Stimulated activated CD4-positive, alpha-beta T cell treated with anti-CD3 and anti-CD28 coated beads, Interleukin-2, amount 100 ng/mL, for 4 hours (primary cell): Measurements from ENCODE around the gene ROBO1.
"Not testable (repeated sequence)": the region's sequence is repeated elsewhere in the genome, so short reads cannot be mapped to it uniquely, and the experiment has no call there.

Experiments used
- DNase-seq: peaks from one replicate; pipeline ENCODE4 v3.0.0-alpha.2; 2020; ENCODE audit warnings: low read depth

ROBO1 gene

DNA sequence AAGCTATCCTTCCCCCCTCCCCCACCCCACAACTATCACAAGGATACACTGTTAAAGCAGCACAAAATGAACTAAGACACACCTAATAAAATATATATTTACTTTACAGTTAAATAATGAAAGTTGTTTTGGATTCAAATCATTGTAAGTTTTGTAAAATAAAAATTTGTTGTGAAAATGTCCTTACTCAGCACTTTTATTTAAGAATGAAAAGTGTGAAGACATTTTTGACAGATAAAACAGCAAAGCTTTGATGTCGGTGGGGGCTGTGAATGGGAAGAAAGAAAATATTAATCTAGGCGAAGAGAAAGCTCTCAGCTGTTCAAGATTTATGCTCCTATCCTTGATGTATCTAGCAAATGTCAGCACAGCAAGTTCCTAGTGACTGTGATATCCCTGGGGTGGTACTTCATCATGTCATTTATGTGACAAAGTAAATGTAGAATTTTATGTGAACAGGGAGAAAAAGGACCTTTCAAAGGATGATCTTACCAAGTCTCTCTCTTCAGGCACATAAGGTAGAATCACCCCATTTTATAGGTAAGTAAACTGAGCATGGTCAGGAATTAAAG is 216.4 kb downstream of the ROBO1 start:
- DNase-seq, result no peak

DNA sequence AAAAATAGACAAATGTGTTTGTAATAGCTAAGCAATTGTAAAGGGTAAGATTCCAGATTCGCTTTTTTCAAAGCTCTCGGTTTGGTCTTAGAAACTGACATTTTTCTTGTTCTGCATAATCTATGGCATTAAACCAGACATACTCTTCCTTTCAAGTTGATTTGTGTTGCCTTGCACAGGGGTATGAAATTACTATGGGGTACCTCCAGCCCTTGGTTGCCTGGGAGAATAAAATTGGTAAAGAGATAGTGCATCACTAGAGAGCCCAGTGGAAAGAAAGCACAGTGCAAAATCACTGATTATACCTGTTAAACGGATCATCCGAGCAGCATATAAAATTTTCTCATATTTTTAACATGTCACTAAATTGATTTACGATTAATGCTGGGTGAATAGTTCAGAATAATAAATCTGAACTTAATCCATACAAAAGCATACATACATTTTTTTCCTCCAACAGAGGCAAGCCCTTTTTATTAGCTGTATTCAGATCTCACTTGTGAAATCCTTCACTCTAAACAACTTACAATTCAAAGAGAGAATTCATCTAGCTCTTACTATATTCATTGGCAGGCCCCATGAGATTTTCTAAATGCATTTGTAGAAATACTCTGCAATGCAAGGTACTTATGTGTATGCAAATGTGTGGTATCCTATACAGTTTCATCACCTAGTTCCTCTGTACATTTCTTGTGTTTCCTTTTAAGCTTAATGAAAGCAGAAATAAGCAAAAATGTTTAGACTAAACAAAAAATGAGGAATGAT is 224.4 kb downstream of the ROBO1 start:
- no peak for DNase-seq

DNA sequence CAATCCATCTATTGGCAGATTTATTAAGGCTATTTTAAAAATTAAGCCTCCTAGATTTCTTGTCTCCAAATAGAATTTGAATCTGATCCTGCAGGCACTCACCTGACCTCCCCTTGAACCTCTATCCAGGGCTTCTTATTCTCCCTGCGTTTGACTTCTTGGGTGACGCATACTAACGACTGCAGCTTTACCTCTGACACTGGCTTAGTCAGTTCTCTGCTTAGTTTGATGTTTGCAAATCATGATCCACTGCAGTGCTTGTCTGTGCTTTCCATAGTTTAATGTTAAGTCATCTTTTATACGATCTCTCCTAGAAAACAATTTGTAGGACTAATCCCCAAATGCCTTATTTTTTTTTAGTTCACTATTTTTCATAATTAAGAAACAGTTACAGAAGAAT is 233.1 kb downstream of the ROBO1 start:
- DNase-seq, result no peak

DNA sequence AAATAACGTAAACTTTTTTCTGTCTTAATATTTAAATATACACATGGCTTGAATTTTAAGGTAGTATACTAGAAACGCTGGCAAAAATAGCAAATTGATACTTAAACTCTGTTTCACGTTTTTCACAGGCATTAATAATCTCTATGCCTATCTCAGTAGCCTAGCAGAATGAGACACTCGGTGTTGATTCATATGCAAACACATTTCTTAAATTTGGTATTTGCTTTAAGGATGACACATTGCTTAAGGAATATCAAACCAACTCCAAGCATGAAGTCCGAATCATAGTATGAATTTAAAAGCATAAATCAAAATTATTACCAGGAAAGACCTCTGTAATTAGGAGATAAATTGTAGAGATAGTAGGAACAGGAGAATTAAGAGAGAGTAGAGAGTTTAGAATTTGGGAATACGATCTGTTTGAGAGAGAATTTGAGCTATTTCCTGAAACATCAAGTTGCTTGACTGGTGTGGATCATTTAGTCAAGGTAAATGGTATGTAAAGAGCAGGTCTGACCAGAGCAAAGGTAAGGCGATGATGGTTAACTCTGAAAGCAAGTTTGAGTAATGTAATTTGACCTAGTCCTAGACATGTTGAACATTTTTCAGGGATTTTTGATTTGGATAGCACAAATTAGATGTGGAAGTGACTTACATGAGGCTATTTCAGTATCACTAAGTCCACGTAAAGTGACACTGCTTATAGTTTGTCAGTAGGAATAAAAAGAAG is 236.1 kb downstream of the ROBO1 start:
- DNase-seq, result no peak

DNA sequence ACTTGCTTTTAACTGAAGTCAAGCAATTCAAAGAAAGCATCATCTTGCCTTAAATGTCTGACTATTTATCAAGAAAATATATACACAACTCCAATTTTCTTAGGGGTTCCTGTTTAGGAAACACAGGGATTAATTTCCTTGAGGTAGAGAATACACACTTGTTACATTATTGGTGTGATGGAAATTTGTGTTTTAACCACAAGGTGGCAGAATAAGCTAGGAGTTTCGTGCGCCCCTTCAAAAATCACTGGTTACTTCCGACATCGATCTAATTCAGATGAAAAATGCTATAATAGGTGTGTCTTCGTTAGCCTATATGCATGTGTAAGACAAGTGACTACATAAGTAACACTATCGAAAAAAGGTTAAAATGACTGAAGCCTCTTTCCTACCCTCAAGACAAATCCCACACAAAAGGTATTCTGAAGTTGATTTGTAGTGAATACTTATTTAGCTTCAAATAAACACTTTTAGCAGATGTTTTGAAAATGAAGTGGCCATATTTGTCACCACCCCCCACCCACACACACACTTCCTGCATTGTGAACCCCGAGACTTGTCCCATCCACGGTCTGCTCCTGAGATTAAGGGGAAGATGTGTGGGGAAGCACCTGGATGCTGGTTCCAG is 246.5 kb downstream of the ROBO1 start:
- DNase-seq, result no peak

DNA sequence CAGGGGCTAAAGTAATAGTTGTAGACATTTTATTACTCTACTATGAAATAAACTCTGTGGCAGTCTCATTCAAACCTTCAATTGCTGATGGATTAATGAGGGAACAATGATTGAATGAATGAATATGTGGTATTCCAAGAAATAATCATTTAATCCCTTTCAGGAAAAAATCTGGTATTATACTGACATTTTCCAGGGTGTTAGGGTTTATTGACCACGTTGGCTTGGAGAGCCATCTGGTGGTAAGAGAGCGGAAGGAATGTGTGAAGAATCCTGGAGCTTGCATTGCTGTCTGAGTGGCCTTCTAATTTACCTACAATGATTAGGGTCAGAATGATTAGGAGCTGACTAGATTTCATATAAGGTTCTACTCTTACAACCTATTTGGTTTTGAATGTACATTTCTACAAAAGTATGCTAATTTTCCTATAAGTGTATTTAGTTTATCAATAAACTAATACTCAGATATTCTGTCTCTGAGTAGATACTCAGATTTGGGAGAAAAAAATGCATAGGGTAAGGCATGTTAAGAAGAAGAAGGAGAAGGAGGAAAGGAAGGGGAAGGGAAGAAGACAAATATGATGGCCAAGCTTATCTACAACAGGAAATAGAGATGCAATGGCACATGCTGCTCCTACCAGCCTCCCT is 249.9 kb downstream of the ROBO1 start:
- no peak for DNase-seq

DNA sequence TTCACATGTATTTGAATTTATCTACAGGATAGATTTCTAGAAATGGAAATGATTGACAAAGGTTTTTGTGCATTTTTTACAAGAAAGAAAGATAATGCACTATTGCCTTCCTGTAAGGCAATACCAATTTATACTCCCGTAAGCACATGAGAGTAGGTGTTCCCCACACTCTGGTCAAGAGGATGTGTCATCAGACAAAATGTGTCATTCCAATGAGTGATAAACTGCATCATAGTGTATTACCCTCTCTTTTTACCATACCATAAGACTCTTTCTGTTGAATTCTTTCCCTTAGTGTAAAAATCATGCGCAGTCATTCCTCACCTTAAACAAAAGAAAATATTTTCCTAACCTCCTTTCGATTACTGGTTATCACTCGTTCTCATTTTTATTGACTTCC is 251.0 kb downstream of the ROBO1 start:
- no peak for DNase-seq

DNA sequence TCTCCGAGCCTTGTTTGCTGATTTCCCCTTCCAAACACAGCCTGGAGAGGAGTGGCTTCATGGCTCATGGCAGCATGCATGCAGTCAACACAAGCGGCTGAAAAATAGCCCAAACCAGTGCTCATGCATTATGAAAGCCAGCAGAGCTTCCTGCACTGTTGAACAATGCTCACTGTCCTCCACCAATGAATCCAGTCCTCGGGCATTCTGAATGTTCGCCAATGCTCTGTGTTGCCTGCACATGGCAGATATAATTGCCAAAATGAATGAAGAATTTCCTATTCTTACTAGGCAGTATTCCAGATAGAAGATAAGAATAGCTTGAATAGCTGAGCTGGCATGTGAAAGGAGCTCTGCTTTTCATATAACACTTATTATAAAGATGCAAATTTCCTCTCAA is 252.7 kb downstream of the ROBO1 start:
- no peak for DNase-seq

DNA sequence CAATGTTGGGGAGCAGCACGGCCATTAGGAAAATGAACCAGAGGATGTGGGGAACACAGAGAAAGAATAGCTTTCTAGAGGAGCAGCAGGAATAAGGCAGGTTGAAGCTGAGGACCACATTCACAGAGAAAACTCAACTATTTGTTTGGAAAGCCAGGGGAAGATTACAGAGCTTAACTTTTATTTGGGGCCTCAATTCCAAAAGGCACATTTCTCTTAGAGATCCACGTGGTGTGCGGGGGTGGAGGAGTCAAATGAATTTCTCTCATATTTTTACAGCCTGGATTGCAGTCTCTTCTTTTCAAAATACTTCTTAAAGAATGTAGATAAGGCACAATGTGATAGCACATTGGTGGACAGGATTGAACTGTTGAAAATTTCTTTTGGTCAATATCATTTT is 253.7 kb downstream of the ROBO1 start:
- DNase-seq, result no peak

DNA sequence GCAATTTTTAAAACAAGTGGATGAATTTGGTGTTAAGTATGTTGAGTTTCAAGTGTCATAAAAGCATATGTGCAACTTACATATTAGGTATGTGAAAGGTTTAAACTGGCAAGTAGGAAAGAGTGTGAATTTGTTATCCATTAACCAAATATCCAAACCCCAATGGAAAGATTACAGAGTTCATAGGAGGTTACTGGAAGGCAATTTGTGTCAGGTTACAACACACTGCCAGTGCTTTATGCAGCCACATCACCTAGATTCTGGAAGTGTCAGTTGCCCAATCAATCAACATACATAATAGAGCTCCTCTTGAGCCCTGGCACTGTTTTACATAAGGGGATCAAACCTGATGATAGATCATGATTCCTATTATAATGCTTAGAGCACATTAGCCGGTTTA is 261.0 kb downstream of the ROBO1 start:
- DNase-seq, result no peak

DNA sequence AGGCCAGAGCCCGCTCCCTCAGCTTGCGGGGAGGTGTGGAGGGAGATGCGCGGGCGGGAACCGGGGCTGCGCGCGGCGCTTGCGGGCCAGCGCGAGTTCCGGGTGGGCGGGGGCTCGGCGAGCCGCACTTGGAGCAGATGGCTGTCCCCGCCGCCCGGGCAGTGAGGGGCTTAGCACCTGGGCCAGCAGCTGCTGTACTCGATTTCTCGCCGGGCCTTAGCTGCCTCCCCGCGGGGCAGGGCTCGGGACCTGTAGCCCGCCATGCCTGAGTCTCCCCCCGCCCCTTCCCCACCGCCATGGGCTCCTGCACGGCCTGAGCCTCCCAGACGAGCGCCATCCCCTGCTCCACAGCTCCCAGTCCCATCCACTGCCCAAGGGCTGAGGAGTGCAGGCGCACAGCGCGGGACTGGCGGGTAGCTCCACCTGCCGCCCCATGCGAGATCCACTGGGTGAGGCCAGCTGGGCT is 265.5 kb downstream of the ROBO1 start:
- not testable (repeated sequence) for DNase-seq

DNA sequence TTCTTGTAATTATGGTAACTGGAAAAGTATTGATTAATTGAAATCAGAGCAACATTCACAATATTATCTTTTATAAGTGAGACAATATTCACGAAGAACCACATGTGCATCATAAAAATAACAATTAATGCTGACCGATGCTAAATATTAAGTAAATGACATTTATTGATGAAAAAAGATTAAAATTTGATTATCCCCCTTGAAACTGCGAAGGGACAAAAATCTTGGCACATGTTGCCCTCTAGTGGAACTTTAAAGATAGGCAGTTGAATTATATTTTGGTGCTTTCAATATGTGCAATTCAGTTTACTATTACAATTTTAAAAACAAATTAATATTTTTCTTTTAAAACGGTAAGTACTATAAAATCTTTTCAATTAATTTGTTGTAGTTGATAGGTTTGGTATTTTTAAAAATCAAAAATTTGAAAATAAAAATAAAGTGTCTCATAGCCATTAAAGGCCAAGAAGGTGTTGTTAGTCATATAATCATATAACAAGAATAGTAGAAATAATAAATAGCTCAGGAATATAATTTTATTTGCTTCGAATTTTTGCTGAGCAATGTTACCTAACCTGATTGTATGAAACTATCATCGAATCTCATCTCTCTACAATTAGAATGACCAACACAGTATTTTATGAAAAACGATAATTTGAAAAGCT is 270.2 kb downstream of the ROBO1 start:
- DNase-seq, result no peak

DNA sequence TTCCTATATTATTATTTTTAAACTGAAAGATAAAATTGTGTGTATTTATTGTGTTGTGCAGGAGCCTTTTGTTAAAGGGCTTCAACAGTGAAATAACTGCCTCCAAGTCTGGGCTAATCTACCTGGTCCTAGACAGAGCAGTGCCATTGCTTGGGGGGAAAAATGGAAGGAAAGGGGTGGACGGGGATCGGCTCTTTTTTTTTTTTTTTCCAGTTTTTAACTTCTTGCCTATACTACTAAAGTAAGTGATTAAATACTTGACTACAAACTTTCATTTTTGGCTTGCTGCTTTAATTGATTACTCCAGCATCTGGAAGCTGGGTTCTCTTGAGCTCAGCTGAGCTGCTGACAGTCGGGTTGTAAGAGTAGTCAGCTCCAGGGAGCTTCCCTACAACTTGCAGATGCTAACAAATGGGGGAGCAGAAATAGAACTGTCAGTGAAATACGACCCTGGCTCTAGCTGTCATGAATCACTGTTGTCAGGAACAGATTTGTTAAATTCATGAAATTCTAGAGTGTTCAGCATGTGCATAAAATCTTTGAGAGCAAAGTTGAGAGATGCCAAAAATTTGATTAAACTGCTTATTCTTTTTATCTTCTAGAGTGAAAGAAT is 276.7 kb downstream of the ROBO1 start:
- no peak for DNase-seq

DNA sequence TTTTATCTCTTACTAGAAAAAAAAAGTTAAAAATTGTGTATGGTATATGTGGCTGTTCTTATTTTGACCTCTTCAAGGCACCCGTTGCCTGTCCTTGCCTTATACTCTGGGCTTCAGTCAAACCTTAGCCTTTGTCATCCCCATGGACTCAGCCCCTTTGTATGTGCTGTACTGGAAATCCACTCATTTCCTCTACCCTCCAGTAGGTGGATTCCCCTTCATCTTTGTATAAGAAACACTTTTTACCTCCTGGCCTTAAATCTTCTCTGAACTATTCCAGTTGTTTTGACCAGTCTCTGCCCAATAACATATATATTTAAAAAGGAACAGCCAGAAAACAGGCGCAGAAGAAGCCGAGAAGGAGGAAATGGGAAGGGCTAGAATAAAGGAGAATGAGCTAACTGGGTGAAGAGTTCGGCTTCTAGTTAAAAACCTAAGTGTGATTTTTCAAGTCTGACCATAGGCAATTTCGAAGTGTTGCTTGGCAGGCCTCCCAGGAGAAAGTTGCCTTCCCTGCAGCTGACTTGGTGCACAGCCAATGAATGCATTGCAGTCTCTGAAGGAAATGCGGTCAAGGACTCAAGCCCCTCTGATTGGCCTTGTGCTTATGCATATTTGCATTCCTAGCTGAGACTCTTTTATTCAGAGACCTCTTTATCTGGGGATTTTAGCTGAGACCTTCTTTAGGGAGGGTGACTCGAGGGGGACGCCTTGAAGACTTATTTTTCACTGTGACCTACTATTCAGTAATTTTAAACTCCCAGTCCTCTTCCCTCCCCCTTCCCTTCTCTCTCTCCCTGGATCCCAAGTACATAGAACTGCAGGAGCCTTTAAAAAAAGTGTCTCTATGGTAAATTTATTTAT is 277.4 kb downstream of the ROBO1 start:
- no peak for DNase-seq

DNA sequence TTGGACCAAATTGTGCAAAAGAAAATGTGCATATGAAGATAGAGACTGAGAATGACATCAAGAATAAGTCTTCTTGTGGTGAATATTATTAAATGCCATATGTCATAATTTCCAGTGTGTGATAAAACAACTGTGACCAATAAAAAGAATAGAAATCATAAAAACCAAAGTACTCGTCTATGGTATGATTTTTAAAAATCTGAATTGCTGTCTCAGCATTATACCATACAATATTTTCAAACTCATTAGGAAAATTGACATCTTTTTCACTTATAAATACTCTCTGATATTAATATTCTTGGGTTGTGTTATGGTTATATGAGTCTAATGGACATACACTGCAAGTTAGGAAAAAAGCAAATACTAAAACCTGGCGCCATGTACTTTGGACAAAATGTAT is 279.4 kb downstream of the ROBO1 start:
- no peak for DNase-seq

DNA sequence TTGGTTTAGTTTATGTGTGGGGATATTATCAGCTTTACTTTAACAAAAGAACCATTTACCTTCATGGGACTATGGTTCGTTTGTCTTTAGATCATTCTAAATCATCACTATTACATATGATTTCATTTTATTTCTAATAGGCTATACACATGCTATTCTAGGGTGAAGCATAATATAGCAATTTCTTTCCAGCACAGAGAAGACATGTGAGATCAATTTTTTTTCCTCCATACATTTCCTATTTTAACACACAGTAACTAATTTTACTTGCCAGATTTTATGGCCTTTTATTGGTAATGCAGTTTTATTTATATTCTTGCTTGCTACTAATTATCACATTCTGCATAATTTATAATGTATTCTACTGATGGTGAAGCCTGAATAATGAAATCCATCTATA is 287.1 kb downstream of the ROBO1 start:
- no peak for DNase-seq

DNA sequence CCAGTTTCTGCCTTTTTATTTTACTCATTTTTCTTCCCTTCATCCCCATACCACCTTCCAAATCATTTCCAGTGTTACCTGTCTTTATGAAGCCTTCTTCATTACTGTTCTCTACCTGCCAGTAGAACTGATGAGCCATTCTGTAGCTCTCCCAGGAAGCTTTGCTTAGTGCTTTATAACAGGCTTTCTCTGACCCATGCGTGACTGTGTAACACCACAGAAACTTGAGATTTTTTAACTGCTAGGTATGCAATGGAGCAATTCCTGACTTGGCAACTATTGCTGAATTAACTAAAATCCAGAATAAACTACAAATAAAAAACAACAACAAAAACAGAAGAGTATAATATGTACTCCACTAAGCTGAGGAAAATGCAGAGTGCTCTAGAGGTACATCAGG is 289.2 kb downstream of the ROBO1 start:
- no peak for DNase-seq

DNA sequence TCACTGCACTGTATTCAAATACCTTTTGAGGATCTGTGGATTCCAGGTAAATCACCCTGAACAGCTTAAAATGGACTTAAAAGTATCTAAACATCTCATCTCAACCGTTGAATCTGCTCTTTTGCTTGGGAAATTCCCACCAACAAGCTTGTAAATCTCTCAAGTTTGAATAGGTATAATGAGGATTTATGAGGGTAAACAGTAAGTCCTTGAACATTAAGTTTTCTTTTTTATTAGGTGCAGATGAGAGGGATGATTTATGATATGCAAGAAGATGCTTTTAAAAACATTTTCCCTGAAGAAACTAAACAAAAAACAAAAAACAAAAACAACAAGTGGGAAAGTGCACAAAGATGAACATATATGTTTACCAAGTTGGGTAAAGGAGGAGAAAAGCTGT is 290.6 kb downstream of the ROBO1 start:
- no peak for DNase-seq

DNA sequence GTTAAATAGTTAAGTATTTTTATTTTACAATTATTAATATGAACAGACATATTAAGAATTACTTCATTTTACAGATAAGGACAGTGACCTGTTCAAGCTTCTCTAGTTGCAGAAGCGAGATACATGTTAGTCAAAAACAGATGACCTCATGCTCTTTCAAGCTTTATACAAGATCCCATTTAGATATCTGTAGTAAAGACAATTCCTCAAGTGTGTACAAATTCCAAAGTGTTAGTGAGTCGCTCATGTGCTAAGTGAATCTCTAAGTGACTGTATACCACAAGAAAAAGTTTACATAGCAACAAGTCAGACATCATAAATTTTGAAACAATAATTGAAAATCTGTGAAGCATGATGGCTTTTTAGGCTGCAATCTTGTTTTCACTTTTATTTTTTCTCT is 293.8 kb downstream of the ROBO1 start:
- no peak for DNase-seq

DNA sequence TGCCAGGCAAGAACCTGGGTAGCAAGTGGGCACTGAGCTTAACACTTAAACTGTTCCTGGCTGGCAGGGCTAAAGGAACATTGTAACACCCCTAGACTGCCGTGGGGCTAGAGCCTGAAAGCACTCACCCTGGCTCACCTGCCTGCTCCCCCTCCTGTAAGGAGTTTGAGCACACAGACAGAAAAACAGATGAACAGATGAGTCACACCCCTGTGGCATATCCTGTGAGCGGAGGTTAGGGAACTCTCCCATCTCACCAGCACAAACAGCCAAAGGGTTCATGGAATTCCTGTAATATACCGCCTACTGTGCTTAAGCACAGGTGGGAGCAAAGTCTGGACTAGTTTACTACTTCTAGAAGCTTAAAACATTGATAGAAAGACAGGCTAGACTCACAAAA is 300.1 kb downstream of the ROBO1 start:
- DNase-seq, result no peak
